GM12878 (cell line): ENCODE results near the gene CDK5RAP3. TPM values are rescaled to one million over a fixed set of nuclear protein-coding genes. Genes with fewer than 3 reads are reported as not detected.

ENCODE experiments used
- ATAC-seq: fragments of 200-7000 bp; cut with Tn5 transposase; 3 replicates; pipeline ENCODE4 v1.9.1; 2020; ENCODE audit warnings: mild to moderate bottlenecking, moderate library complexity
- BruUV-seq: library from RNA; stranded (reverse); fragments of 400-500 nt; replicated peaks from 2 replicates; lab custom pipeline; 2021; lab: Mats Ljungman, UMichigan
- CTCF ChIA-PET: fragments of 300-600 bp; sonication (Branson Sonifier 250); formaldehyde crosslinking; extraction: SDS; loops from one replicate; lab custom pipeline; 2021; ENCODE audit warnings: inconsistent platforms; lab: Yijun Ruan, JAX
- POLR2A ChIA-PET: fragments of 350-600 bp; formaldehyde crosslinking; extraction: SDS; loops from one replicate; lab custom pipeline; 2021; ENCODE audit warnings: inconsistent platforms; lab: Charles Lee
- RAD21 ChIA-PET: fragments of 300-600 bp; sonication (Branson Sonifier 250); formaldehyde crosslinking; loops from one replicate; lab custom pipeline; 2023; ENCODE audit warnings: antibody characterized with exemption; ENCODE audit not compliant: unreplicated experiment; lab: Charles Lee
- SMC1A ChIA-PET: fragments of 300-600 bp; sonication (Branson Sonifier 250); formaldehyde crosslinking; loops from one replicate; lab custom pipeline; 2023; ENCODE audit not compliant: unreplicated experiment, uncharacterized antibody; lab: Charles Lee
- DNase-seq: peaks from one replicate; pipeline ENCODE4 v3.0.0-alpha.2; 2011; ENCODE audit warnings: low read depth, low spot score
- FAIRE-seq: peaks from 3 replicates; lab custom pipeline; 2011; peaks lifted over from hg19 to GRCh38; lab: Jason Lieb, UNC
- H2AFZ ChIP-seq: 2 replicates; pipeline ENCODE4 v1.6.0; 2011; ENCODE audit warnings: low read depth, low read length, control low read depth; ENCODE audit not compliant: control insufficient read depth
- H3K27ac ChIP-seq: 2 replicates; pipeline ENCODE4 v1.5.1; 2011; ENCODE audit warnings: control low read depth; ENCODE audit not compliant: control insufficient read depth, insufficient read depth
- H3K27me3 ChIP-seq, 2 experiments: replicated peaks in 1 of 2; 2 replicates each; pipeline versions ENCODE4 v1.6.0 to v1.6.1; 2011; ENCODE audit warnings: low read length in 1 of 2; ENCODE audit not compliant: control insufficient read depth in 2 of 2, insufficient read depth in 2 of 2
- H3K36me3 ChIP-seq, 2 experiments: 2 replicates each; pipeline ENCODE4 v1.5.1; 2011; ENCODE audit warnings: low read length in 1 of 2; ENCODE audit not compliant: control insufficient read depth in 2 of 2, insufficient read depth in 2 of 2
- H3K4me1 ChIP-seq: 2 replicates; pipeline ENCODE4 v1.6.1; 2011; ENCODE audit warnings: mild to moderate bottlenecking, low read length, moderate library complexity, mixed read lengths; ENCODE audit not compliant: control insufficient read depth, insufficient read depth
- H3K4me2 ChIP-seq: 2 replicates; pipeline ENCODE4 v1.6.0; 2011; ENCODE audit warnings: control low read depth; ENCODE audit not compliant: control insufficient read depth, insufficient read depth
- H3K4me3 ChIP-seq: fragments of 200-600 bp; sonication (generic); 2 replicates; pipeline ENCODE4 v1.5.1; 2016
- H3K79me2 ChIP-seq: 2 replicates; pipeline ENCODE4 v1.6.0; 2011; ENCODE audit warnings: low read length; ENCODE audit not compliant: control insufficient read depth, insufficient read depth
- H3K9ac ChIP-seq: 2 replicates; pipeline ENCODE4 v1.8.0; 2011; ENCODE audit warnings: low read length, control low read depth, mixed read lengths; ENCODE audit not compliant: control insufficient read depth, insufficient read depth
- H3K9me3 ChIP-seq: replicated peaks from 3 replicates; pipeline ENCODE4 v1.5.1; 2011; ENCODE audit warnings: mild to moderate bottlenecking, low read length; ENCODE audit not compliant: control insufficient read depth, insufficient read depth
- H4K20me1 ChIP-seq: 2 replicates; pipeline ENCODE4 v1.6.0; 2011; ENCODE audit not compliant: control insufficient read depth, insufficient read depth
- BHLHE40 ChIP-seq, 2 experiments: fragments of 450-650 bp in 1 of 2; IDR thresholded peaks; 2 replicates each; pipeline ENCODE4 v1.6.1; 2011 to 2017; ENCODE audit warnings: low read depth in 2 of 2, borderline replicate concordance in 1 of 2, improper control_type of control experiment in 1 of 2, low read length in 1 of 2, mild to moderate bottlenecking in 1 of 2
- HCFC1 ChIP-seq: fragments of 150-350 bp; IDR thresholded peaks from 2 replicates; pipeline ENCODE4 v1.6.1; 2014; ENCODE audit warnings: low read length
- PBX3 ChIP-seq: IDR thresholded peaks from 2 replicates; pipeline ENCODE4 v1.6.1; 2011; ENCODE audit warnings: mild to moderate bottlenecking, low read depth, low read length, moderate library complexity; ENCODE audit not compliant: insufficient replicate concordance
- POU2F2 ChIP-seq: IDR thresholded peaks from 3 replicates; pipeline ENCODE4 v1.6.1; 2011; ENCODE audit warnings: low read depth, mild to moderate bottlenecking, low read length, borderline replicate concordance
- RFX5 ChIP-seq: IDR thresholded peaks from 2 replicates; pipeline ENCODE4 v1.6.1; 2011; ENCODE audit warnings: low read depth, low read length, improper control_type of control experiment
- RUNX3 ChIP-seq: IDR thresholded peaks from 2 replicates; pipeline ENCODE4 v1.6.1; 2012; ENCODE audit warnings: low read length, inconsistent platforms
- TCF7 ChIP-seq: IDR thresholded peaks from 2 replicates; pipeline ENCODE4 v1.6.1; 2014; ENCODE audit warnings: antibody characterized with exemption, borderline replicate concordance
- ZNF217 ChIP-seq: fragments of 450-650 bp; IDR thresholded peaks from 2 replicates; pipeline ENCODE4 v1.6.1; 2017; ENCODE audit warnings: antibody characterized with exemption, mild to moderate bottlenecking
- WGBS: methylation state at CpG from one replicate; pipeline ENCODE4 v1.1.6; 2016; ENCODE audit warnings: low lambda C conversion rate; ENCODE audit not compliant: insufficient replicate concordance, insufficient coverage; ENCODE audit errors: missing lambda C conversion rate; 5-methylcytosine and 5-hydroxymethylcytosine counted together
- in situ Hi-C: fragments of 300-500 bp; cut with MboI; formaldehyde crosslinking; loops from 9 replicates; pipeline ENCODE4 v1.14.3; 2018; ENCODE audit warnings: mixed read lengths
- intact Hi-C: fragments of 100-400 bp; cut with micrococcal nuclease; formaldehyde crosslinking; loops from one replicate; pipeline ENCODE4 v1.14.2; 2022; ENCODE audit not compliant: unreplicated experiment
- polyA plus RNA-seq, 11 experiments: library from polyadenylated mRNA; depleted of rRNA in 4 of 11; unstranded in 6 of 11; stranded (reverse) in 5 of 11; fragments of >200 nt; fragmentation: Nextera tagmentation in 4 of 11; fragmentation: Illumina TruSeq in 1 of 11; extraction: Ambion mirVana in 4 of 11; extraction: Trizol in 1 of 11; gene quantifications; 1 replicate in 1 of 11; 2 replicates in 10 of 11; pipeline versions ENCODE4 v1.2.1 to v1.2.3, GENCODE V29; 2011 to 2016; ENCODE audit warnings: inconsistent platforms in 2 of 11, missing spikeins in 2 of 11, low read depth in 1 of 11
- total RNA-seq, 4 experiments: library from RNA; depleted of rRNA in 3 of 4; stranded (reverse); fragments of >200 nt in 3 of 4; fragmentation: Illumina TruSeq in 1 of 4; extraction: Trizol in 1 of 4; gene quantifications; 2 replicates each; pipeline versions ENCODE4 v1.2.1 to v1.2.3, GENCODE V29; 2013 to 2021
- TF ChIP-seq, protein P1 (sequence below): IDR thresholded peaks from 2 replicates; pipeline ENCODE4 v1.6.1; 2012; ENCODE audit warnings: mild to moderate bottlenecking, low read depth, low read length
- TF ChIP-seq, protein P2 (sequence below): fragments of 450-650 bp; conservative IDR thresholded peaks from 2 replicates; pipeline ENCODE4 v1.6.1; 2017; ENCODE audit warnings: mild to moderate bottlenecking, moderate library complexity

Gene CDK5RAP3
- total and polyA plus RNA-seq, 10 of the 15 experiments (the other 5 are each of a cell fraction or from before 2014, with no cell fraction given): 69.4 to 237 (median 160) TPM

DNA sequence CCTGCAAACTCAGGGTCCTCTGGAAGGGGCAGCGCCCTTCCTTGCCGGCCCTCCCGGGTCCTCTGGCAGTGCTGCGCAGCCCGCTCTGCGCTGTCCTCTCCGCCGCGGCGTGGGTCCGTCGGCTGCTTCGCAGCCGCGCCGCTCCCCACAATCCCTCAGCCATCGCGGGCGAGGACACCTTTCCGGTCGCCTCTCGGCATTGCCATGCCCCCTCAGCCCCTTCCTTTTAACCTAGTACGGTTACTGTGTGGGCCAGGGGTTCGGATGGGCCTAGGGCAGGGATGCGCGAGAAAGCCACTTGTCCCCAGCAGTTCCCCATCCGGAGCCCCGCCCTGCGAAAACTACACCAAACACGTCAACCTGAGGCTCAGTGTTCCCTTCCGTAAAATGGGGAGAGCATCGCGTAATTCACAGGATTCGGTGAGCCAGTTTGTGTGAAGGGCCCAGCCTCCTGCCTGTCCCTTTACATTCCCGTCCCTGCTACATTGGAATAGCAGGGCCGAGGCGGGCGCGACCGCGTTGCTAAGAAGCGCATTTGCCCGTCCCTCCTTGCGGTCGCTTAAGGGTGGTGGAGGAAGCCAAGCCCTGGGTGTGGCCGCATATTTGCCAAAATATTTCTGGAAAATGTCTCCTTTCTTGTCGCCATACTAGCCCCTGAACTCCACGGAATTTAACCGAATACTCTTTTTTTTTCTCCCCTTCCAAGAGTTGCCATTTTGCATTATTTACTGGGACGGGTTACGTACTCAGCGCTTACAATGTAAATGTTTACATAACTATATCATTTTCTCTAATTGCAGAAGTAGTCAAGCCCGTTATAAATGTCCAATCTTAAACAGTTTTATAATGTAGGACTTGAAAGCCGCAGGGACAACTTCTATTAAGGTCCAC, 53.5 kb downstream of the CDK5RAP3 start (continued):
- TF ChIP-seq RFX5: no peak
- no peak for TF ChIP-seq TCF7
- no peak for TF ChIP-seq POU2F2
- TF ChIP-seq ZNF217: peak; percentile 58; the same call in 1 of the 2 replicates

DNA sequence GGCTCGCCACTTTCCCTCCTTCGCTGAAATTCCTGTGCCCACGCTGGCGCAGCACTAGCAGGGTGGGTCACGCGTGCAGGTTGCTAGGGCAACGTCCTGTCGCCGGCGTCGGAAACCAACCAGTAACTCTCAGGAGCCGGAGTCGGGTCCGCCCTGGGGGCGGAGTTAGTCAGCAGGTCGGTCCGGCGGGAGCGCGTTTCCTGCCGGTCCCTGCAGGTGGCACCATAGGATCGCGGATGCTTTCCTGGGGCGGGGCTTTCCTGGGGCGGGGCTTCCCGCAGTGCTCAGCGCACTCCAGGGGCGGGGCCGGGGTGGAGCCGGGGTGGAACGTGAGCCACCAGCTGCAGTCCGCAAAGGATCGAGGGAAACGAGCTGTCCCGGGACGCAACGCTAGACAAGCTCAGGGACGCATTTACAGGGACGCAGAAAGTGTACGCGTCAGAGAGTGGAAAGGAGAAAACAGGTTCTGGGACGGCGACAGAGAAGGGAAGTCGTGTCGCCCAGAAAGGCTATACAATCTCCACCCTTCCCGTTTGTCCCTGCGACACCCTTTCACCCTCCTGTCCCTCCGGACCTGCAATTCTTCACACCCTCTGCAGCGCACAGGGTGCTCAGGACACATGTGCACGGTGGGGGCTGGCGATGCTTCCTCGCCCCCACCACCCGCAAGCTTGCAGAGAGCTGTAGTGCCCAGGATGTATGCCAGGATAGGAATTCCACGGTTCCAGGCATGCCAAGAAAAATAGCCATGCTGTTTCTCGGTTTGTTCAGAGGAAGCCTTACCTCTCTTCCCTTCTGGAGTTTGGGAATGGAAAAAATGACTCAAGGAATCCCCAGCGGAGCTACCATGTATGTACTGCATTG, 54.4 kb downstream of the CDK5RAP3 start:
- BruUV-seq: no TSS peak
- in situ Hi-C loops (loop anchor here (5.0 kb wide), 2 partner anchors 42 to 112 kb away; no protein-coding TSS in a partner anchor), intact Hi-C loops (loop anchor here (1.0 to 5.0 kb wide), 2 partner anchors 106 to 312 kb away; no protein-coding TSS in a partner anchor)
- ChIA-PET CTCF (interaction anchor here (0.6 to 7.9 kb wide), 40 partner anchors 10 to 600 kb away, joined by 3 to 176 read pairs (median 6); partner anchors contain the start of genes CDK5RAP3, COPZ2, HOXB5 and NFE2L1), POLR2A (interaction anchor here (1.0 to 3.7 kb wide), 3 partner anchors 23 to 88 kb away, joined by 3 to 29 read pairs (median 5); partner anchors contain the start of gene NFE2L1), SMC1A (interaction anchor here (0.6 to 7.4 kb wide), 22 partner anchors 10 to 587 kb away, joined by 3 to 100 read pairs (median 4); partner anchors contain the start of gene NFE2L1), RAD21 (interaction anchor here (0.5 to 5.1 kb wide), 35 partner anchors 10 to 1370 kb away, joined by 3 to 117 read pairs (median 4); partner anchors contain the start of genes CBX1, CDK5RAP3, COPZ2 and HOXB5)
- Histone ChIP-seq H3K9ac (peak overlapping the region; percentile 33; the same call in 1 of the 2 replicates), H2AFZ (peak overlapping the region; percentile 98), H3K79me2 (no peaks in the 10 kb centered on the region), H3K36me3 (no peaks in the 10 kb centered on the region), H3K4me2 (peak overlapping the region; percentile 100), H3K4me1 (peaks cover 27% of the 10 kb centered on the region), H3K27me3 (no peaks in the 10 kb centered on the region; a peak in 2 of 4 replicates), H3K27ac (no peak overlapping the region), H3K9me3 (no peaks in the 10 kb centered on the region), H4K20me1 (peaks cover 5% of the 10 kb centered on the region; the same call in 1 of the 2 replicates), H3K4me3 (peak overlapping the region; percentile 80)
- FAIRE-seq: peak; percentile 44
- ATAC-seq: peak; percentile 91
- WGBS: 2% methylated on average over 55 of the region's 56 CpGs
- peak; percentile 70 for DNase-seq
- TF ChIP-seq HCFC1: 0 out of 2 replicates have a peak, but pooled peaks have one; percentile 33
- TF ChIP-seq, protein P1, sequence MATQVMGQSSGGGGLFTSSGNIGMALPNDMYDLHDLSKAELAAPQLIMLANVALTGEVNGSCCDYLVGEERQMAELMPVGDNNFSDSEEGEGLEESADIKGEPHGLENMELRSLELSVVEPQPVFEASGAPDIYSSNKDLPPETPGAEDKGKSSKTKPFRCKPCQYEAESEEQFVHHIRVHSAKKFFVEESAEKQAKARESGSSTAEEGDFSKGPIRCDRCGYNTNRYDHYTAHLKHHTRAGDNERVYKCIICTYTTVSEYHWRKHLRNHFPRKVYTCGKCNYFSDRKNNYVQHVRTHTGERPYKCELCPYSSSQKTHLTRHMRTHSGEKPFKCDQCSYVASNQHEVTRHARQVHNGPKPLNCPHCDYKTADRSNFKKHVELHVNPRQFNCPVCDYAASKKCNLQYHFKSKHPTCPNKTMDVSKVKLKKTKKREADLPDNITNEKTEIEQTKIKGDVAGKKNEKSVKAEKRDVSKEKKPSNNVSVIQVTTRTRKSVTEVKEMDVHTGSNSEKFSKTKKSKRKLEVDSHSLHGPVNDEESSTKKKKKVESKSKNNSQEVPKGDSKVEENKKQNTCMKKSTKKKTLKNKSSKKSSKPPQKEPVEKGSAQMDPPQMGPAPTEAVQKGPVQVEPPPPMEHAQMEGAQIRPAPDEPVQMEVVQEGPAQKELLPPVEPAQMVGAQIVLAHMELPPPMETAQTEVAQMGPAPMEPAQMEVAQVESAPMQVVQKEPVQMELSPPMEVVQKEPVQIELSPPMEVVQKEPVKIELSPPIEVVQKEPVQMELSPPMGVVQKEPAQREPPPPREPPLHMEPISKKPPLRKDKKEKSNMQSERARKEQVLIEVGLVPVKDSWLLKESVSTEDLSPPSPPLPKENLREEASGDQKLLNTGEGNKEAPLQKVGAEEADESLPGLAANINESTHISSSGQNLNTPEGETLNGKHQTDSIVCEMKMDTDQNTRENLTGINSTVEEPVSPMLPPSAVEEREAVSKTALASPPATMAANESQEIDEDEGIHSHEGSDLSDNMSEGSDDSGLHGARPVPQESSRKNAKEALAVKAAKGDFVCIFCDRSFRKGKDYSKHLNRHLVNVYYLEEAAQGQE: no peak
- TF ChIP-seq RUNX3: no peak
- TF ChIP-seq PBX3: peak; percentile 80
- peak; percentile 96 for TF ChIP-seq BHLHE40 (IDR thresholded peaks at IDR 0.05; ENCODE audit: borderline replicate concordance in 1 of 2, low read depth in 2 of 2, low read length in 1 of 2)
- TF ChIP-seq, protein P2, sequence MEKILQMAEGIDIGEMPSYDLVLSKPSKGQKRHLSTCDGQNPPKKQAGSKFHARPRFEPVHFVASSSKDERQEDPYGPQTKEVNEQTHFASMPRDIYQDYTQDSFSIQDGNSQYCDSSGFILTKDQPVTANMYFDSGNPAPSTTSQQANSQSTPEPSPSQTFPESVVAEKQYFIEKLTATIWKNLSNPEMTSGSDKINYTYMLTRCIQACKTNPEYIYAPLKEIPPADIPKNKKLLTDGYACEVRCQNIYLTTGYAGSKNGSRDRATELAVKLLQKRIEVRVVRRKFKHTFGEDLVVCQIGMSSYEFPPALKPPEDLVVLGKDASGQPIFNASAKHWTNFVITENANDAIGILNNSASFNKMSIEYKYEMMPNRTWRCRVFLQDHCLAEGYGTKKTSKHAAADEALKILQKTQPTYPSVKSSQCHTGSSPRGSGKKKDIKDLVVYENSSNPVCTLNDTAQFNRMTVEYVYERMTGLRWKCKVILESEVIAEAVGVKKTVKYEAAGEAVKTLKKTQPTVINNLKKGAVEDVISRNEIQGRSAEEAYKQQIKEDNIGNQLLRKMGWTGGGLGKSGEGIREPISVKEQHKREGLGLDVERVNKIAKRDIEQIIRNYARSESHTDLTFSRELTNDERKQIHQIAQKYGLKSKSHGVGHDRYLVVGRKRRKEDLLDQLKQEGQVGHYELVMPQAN: no peak
